ENCODE results near the gene KIAA1328.
"Not testable (repeated sequence)": the region's sequence is repeated elsewhere in the genome, so short reads cannot be mapped to it uniquely, and the experiment has no call there.

The KIAA1328 gene

DNA sequence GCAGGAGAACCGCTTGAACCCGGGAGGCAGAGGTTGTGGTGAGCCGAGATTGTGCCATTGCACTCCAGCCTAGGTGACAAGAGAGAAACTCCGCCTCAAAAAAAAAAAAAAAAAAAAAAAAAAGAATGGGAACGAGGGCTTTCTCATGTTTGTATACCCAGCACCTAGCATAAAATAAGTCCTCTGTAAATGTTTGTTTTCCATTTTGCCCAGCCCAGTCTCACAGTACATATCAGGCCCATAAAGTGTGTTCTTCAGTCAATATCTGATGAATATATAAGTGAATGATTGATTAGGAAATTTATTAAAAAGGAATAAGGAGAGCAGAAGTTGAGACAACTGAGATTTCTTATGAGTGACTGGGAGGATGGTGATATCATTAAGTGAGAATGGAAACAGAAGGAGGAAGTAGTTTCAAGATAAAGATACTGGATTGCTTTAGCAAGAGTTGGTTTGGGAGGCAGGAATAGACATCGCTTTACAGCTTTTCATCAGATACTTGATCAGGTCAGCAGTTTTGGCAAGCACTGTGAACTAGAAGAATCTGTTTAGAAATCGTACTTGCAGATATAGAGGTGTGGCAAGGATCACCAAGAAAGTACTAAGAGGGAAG, 327.5 kb downstream of the KIAA1328 start:
- DNase-seq (ENCODE audit: low read depth), result no peak

DNA sequence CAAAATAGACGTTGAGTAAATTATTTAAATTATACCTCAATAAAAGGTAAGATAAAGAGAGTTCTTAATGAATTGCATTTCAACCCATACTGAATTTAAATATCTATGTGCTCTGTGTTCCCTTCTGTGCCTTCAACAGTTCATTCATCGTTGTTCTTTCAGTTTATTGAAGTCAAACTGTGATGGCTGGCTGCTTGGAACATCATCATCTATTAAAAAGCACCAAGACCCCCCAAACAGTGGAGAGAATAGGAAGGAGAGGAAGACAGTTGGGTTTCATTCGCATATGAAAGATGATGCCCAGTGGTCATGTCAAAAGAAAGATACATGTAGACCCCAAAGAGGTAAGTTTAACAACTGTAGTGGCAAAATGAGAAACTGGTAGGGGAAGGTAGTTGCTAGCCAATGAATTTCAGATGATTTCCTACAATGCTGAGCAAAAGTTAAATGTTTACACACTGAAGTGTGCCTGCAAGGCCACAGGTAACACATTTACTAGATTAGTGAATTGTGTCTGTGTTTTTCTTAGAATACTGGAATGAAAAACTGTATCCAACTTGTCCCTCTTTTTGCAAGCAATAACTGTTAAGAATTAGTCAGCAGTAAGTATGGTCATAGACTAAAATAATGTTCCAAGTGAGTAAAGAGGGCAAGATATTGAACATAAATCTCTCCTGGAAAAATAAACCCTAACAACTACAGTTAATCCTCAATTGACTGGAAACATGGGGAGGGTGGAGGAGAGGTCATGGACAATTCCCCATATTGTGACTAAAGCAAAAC, 331.3 kb downstream of the KIAA1328 start:
- DNase-seq (ENCODE audit: low read depth), result no peak

DNA sequence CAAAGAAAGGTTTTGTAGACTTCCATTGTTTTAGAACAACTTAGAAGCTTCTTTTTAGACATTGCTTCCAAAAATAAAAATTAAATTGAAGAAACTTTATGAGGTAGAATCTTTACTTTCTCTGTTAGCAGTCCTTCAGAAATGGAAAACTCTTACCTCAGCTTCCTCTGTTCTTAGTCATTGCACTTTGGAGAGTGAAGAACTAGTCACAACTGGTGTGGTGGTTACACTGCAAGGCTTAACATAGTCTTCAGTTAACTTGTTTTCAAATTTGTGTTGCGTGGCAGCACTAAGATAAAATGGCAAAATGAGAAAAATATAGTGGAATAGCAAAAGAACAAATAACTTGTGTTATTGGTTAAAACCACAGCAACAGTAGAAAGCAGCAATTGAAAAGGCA, 332.6 kb downstream of the KIAA1328 start:
- DNase-seq (ENCODE audit: low read depth), result no peak

DNA sequence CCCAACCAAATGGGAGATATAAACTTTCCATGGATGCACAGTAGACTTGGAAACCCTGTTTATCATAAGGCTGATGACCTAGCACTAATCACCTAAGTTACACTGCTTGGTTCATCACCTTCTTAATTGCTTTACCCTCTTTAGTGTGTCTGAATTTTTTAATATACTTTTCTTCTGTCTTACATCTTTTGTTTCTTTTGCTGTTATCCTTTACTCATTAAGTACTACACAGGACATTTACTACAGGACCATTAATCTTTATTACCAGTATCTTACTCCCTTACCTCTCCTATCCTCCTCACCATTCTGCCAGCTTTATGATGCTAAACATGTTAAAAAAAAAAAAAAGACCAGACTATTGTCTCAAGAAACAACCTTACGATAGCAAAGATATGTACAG, 333.6 kb downstream of the KIAA1328 start:
- no peak for DNase-seq (ENCODE audit: low read depth)

DNA sequence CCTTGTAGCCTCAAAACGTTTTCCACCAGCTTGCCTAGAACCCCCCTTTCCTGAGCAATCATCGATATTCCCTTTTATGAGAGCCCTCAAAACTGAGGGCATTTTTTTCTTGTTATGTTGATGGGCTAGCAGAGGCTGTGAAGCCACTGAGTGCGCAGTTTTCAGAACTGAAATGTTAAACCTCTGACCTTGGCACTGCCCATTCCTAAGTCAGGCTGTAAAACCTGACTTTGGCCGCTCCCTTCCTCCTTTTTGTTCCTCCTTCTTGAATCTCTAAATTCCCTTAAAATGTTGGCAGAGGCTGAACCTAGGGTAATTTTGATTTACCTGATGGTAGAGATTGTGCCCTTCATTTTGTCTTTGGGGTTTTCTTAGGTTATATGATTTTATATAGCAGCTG, 334.2 kb downstream of the KIAA1328 start:
- no peak for DNase-seq (ENCODE audit: low read depth)

DNA sequence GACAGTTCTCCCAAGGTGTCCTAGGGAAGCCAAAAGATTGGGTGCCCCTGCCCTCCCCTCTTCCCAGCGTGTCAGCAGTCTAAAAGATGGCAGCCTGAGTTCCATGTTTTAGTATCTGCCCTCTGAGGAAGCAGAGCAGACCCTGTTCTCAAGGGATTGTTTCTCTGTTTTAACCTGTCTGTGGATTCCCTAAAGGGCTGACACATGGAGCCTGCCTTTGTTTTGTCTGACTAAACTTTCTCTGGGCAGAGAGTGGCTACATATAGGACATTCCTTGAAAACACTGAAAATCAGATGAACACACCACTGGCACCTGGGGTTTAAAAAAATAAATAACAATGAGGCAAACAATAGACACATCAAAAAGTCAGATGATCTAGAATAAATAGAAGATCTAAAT, 337.6 kb downstream of the KIAA1328 start:
- DNase-seq (ENCODE audit: low read depth), result no peak

DNA sequence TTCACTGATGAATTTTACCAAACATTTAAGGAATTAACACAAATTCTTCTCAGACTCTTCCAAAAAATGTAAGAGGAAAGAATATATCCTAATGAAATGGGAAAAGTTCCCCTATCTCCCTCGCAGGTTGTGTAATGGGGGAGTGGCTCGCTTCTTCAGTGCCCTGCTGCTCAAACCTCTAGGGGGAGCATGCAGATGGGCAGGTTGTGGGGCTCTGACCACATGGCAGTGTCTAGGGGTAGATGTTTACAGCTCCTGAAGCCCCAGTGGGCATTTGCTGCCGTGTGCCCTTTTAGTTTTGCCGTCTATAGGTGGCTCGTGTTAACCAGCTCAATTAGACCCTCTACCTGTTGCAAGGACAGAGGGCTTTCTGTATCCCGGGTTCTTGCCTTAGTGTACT, 338.0 kb downstream of the KIAA1328 start:
- DNase-seq (ENCODE audit: low read depth), result not testable (repeated sequence)

DNA sequence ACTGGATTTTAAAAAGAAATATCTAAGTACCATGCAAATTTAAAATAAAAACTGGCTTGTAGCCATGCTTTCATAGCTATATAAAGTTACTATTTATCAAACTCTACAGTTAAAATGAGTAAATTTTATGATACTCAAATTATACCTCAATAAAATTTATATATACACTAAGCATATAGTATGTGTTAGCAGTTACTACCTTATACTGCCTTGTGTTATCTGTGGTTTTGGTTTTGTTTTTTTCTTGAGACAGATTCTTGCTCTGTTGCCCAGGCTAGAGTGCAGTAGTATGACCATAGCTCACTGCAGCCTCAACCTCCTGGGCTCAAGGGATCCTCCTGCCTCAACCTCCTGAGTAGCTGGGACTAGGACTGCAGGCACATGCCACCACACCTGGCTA, 342.1 kb downstream of the KIAA1328 start:
- DNase-seq (ENCODE audit: low read depth), result no peak

DNA sequence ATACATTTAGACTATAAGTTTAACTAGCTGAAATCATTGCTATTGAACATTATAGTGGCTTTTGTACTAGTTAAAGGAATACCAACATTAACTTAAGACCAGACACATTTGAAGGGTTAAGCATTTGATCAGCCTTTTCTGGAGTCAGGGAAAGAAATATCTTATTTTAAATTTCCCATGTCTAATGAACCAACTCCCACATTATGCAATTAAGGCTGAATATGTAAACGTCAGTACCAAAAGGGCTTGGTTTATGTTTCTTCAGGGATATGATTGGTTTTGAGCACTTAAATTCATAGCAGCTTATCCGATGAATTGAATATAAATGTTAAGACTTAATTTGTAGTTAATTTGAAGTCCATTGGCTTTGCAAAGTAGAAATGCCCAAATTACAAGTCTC, 344.5 kb downstream of the KIAA1328 start:
- DNase-seq (ENCODE audit: low read depth), result no peak

DNA sequence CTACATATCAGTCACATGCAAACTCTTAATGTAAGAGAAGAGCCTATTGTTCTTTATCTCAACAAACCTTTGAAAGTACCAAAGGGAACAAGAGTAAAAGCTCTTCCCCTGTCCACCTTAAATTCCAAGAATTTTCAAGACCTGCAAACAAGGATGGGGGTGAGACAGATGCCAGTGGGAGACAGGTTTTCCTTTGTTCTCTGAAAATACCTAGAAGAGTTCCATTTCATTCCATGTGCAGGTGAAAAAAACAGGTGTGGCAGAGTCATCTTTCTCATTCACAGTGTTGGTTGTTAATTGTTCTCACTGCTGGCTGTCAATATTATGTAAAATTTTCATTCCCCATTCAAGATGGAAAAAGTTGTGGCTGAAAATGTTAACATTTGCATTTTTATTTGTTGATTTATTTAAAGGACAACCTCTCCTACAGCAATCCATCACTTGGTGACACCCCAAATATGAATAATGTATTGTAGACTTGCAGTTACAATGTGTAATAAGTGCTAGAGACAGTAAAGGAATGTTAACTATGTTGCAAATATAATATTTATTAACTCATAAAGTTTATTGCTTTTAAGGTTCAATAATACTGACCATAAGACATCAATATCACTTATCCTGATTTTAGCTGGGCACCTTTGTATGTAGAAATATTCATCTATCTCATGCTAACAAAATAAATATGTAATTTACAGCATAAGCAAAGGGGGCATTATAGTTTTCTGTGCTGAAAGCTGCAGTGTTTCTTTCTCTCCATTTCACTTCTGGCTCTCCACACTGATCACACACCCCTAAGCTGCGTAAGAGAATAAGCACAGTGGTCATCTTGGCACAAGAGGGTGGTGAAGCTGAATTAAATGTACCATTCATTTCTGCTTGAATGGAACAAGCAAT, 347.0 kb downstream of the KIAA1328 start:
- no peak for DNase-seq (ENCODE audit: low read depth)

DNA sequence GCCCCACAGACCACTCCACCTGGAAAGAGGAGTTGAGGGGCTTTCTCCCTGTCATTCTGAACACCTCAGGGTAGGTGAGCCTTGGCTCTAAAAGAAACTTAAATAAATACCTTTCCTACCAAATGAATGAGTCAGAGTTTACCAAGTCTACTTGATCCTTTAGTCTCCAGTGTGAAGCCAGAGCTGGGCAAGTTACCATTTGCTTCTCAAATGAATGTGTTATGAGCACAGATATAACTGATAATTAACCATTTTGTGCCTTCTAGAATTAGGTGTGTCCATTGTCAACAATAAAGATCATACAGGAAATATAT, 347.7 kb downstream of the KIAA1328 start:
- DNase-seq (ENCODE audit: low read depth), result no peak

DNA sequence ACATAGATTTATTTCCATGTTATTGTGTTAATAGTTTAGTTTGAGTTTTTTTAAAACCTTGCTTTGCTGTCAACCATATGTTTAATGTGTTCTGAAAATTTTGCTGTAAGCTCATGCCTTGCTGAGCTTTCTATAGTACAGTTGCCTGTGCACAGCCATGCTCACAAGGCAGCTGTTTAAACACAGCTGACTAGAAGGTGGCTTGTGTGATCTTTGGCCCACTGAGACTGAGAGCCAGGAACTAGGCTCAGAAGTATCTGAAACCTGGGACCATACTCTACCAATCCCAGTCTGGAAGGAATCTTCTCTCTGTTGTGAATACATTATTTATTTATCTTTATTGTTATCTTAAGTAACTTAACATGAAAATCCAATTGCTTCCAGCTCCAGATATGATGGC, 350.5 kb downstream of the KIAA1328 start:
- no peak for DNase-seq (ENCODE audit: low read depth)

DNA sequence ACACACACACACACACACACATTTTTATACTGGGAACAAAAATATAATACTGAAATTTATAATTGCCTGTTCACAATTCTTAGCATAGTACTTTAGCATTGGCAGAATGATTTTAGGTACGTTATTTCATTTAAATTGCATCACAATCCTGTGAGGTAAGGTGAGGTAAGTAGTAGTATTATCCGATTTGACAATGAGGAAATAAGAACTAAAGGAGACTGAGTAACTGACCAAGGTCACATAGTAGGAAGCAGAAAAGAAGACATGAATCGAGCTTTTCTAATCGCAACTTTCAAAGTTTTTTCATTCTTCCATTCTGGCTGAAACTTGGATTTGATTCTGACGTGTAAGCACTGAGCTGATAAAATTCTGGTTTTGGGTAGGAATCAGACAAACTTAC, 351.2 kb downstream of the KIAA1328 start:
- no peak for DNase-seq (ENCODE audit: low read depth)

DNA sequence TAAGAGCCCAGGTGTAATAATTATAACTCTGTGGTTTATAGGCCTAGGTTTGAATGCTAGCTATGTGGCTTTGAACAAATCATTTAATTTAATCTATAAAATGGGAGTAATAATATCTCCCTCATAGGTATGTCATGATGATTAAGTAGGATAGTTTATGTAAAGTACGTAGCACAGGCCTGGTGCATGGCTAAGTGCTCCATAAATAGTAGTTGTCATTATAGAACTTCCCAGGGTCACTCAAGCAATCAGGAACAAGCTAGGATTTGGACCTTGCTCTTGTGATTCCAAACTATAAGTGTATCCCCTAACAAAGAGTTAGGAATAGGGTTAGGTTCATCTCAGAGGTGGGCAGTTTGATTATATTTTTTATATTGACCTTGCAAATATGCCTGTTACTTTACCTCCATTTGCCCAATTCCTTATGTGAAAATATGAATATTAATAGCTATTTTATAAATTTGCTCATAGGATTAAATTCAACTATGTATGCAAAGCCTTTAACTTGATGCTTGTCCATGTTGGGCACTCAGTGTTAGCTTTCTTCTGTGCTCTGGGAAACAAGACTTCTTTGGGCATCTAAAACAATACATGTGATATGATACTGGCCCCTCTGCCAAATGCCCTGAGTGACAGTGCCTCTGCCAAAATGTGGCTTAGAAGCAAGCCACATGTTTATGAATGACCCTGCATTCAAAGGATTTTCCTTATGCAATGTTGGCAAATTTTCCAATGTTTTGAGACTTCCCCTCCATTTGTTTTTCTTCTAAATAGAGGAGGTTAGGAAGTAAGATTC, 353.6 kb downstream of the KIAA1328 start:
- no peak for DNase-seq (ENCODE audit: low read depth)

DNA sequence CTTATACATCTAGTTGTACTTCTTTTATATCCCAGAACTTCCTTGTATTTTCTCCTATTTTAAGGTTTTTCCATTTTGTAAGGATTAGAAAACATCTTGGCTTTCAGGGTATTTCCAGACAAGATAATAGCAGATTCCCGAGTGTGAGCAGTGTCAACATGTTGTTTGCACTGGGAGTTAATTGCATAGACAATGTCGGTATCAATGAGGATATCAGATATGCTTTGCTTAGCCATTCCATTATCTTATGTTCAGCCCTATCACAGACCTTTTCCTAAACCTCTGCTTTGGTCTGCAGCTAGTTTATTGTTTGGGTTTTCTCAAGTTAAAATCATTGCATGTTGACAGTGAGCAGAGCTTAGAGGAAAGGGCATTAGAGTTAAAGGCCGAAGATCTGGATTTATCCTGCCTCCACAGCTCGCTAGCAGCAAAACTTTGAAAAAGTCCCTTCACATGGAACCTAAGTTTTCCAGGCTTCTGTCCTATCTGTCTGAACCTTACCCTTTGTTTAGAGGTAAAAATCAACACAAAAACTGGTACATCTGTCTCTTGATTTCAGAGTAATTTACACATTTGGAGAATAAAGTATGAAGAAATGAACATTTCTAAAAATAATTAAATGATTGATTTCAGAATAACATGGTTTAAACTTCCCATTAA, 355.4 kb downstream of the KIAA1328 start:
- no peak for DNase-seq (ENCODE audit: low read depth)

DNA sequence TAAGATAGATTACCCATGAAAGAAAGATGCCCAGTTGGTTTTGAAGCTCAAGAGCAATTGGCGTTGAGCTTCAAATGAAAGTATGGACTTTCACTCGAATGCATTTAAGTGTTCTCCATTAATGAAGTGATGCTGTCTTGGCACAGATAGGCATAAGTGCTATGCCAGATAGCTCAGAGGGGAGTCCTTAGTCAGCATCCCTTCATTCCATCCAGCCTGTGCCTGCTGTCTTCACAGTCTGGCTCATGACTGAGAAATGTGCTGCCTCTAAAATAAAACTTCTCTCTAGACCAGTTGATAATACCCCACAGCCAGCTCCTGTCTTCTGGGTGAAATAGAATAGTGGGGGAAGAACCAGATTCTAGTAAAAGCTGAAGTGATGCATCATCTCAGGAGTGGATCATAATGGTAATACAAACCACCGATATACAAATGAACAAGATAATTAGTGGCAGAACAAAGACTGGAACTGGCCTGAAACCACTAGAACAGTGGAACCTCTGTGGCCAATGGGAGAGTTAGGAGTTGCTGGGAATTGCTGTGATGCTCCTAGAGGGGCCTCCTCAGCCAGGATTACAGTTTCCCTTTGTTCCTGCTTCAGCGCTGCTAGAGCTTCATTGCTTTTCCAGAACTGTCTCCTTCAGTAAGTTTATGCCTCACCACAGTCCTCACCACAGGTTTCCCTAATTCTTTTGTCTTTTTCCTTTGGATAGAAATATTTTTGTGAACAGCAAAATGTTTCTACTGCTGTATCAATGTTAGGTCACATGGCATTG, 359.3 kb downstream of the KIAA1328 start:
- DNase-seq (ENCODE audit: low read depth), result no peak

DNA sequence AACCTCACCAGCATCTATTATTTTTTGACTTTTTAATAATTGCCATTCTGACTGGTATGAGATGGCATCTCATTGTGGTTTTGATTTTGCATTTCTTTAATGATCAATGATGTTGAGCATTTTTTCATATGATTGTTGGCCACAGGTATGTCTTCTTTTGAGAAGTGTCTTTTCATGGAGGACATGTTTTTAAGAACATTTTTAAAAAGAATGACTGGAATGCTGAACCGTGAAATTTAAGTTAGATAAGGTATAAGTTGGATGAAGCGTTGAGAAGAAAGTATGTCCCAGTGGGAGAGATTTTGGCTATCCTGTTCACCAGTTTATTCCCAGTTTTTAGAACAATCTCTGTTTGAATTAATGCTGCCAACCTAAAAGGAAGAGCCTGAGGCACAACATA, 370.8 kb downstream of the KIAA1328 start:
- DNase-seq (ENCODE audit: low read depth), result no peak

DNA sequence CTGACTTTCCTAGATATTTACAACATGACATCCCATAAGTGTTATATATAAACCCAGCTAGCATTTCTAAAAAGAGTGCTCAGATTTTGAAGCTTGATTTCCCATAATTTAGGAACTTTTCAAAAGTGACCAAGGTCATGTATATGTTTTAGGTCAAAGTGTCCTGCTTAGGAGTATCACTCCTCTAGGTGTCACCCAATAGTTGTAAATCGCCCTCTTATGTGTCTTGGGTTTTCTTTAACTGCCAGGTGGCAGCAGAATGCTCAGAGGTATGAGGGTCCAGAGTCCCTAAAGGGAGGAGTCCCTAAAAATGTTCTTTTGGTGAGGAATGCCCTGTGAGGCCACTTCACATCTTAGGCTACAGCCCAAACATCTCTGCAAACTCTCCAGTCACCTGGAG, 378.4 kb downstream of the KIAA1328 start:
- no peak for DNase-seq (ENCODE audit: low read depth)

DNA sequence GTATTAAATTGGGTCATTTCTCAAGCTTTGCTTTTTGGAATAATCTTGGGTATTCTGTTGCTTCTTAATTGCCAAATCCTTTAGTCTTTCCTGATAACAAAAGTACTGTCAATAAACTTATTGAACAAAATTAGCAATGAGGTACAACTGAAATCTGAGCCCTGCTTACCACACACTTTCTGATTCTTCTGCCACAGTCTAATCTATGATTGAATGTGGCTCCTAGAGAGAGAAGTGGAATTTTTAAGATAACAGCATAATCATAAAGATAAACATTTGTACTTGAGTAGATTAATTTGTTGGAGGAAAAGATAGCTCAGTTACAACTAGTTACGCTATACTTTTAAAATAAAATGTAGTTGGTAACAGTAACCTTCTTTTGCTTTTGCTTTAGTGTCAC, 381.9 kb downstream of the KIAA1328 start:
- DNase-seq (ENCODE audit: low read depth), result no peak

DNA sequence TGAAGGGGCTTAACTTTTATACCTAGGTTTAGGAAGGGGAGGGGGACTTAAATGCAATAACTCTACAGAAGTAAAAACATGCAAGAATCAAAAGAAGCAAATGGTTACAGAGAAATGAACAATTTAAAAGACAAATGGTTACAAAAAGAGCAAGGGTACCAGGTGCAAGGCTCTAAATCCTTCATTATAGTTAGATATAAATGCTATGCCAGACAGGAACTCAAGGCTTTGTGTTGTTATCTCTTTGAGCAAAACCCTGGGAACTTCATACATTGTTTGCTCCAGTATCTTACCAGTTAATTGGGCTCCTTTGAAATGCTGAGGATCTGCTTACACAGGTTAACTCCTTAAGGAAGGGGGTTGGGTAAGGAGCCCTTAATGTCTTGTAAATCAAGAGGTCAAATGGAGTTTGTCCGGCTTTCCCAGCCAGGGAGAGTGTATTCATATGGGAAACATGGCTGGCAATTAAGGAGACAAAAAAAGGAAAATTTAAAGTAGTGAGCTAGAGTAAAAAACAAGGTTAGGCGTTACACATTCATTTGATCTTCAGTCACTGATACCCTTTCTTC, 389.2 kb downstream of the KIAA1328 start:
- no peak for DNase-seq (ENCODE audit: low read depth)

DNA sequence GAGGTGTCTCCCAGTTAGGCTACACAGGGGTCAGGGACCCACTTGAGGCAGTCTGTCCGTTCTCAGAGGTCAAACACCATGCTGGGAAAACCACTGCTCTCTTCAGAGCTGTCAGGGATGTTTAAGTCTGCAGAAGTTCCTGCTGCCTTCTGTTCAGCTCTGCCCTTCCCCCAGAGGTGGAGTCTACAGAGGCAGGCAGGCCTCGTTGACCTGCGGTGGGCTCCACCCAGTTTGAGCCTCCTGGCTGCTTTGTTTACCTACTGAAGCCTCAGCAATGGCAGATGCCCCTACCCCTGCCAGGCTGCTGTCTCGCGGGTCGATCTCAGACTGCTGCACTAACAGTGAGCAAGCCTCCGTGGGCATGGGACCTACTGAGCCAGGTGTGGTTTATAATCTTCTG, 390.3 kb downstream of the KIAA1328 start:
- DNase-seq (ENCODE audit: low read depth), result no peak
